Bone marrow (tissue), 2 donors: ENCODE data around the gene CDH4.

Source experiments
- DNase-seq, 2 donors: peaks; one replicate each; lab custom pipeline; 2025; lab: John Stamatoyannopoulos, UW

CDH4 gene

DNA sequence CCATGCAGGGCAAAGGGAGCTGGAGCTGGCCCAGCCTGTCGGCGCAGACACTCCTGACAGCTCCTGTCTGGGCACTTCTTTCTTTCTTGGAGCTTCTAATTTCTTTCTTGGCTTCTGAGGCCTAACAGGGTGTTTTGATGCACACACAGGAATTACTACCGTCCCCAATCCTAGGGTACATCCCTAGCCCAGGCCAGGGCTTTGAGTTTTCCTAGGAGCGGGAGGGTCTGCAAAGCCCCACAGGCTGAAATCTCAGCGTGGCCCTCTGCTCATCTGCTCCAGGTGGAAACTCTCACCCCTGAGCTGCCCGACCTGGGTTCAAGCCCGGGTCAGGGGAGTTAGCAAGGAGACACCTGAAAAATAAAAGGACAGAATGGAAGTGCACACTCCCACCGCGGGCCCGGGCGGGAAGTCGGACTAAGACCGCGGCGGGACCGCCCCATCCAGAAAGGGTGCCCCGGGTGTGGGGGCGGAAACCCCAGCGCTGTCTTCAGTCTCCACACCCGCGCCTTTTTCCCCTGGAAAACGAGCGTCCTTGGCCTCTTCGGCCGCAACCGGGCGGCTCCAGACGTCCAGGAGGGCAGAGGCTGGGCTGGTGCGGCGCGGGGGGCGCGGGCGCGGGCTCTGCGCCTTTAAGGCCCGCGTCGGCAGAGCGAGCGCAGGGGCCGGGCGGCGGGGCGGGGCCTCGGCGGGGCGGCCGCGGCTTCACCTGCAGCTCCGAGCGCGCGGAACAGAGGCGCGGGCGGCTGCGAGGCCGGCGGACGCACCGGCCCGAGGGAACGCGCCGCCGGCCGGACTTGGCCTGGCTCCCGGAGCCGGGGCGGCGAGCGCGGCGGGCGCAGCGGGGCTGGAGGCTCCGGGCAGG lies at the start of gene CDH4:
CDH4 (plus strand) TSS at position 733 of the 865 bp plus-strand sequence.
- no peak for DNase-seq

DNA sequence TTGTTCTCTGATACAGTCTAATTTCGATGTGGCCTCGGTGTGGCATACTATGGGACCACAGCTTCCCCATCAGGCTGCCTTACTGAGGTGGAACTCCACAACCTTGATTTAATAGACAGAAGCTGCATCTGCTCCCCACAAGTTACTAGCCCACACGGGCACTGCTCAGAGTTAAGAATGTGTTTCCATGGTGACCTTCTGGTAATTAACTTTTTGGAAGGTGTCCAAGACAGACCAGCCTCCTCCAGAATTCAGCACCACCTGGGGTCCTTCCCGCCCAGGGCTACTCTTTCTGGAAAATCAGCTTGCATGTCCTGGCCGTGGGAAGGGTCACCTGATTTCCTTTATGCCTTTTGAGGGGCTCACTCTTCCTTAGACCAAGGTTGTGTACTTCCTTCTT lies 48.7 kb upstream of the CDH4 start:
- no peak for DNase-seq

GRCh38 chr20:61204206-61204605 lies 47.9 kb upstream of the CDH4 start:
- DNase-seq: no peak

DNA sequence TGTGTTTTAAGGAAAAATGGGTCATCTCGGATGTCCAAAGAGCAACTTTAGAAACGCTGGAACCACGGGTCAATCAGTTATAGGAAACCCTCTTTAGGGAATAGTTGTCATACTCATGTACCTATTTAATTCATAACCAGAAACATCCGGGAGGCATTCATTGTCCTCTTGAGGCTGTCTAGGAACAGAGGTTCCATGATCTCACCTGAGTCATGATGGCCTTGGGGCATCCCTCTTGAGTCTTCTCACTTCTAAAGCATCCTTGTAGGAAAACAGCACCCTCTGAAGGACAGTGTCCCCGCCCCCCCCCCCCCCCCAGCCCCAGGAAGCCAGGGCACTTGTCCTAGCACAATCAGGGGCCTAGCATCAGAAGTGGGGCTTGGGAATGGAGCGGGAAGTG lies 46.3 kb upstream of the CDH4 start:
- DNase-seq: no peak

- no peak for DNase-seq
Measured at GRCh38 chr20:61210862-61211261, 41.2 kb upstream of the CDH4 start.

DNA sequence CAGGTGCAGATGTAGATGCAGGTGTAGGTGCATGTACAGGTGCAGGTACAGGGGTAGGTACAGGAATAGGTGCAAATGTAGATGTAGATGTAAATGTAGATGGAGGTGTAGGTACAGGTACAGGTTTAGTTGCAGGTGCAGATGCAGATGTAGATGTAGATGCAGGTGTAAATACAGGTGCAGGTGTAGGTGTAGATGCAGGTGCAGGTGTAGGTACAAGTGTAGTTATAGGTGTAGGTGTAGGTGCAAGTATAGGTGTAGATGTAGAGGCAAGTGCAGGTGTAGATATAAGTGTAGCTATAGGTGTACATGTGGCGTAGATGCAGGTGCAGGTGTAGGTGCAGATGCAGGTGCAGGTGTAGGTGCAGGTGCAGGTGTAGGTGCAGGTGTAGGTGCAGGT lies 34.2 kb upstream of the CDH4 start:
- no peak for DNase-seq

- no peak for DNase-seq
Measured at GRCh38 chr20:61219021-61219431, 33.0 kb upstream of the CDH4 start.

GRCh38 chr20:61220131-61220530 lies 31.9 kb upstream of the CDH4 start:
- DNase-seq: no peak

- no peak for DNase-seq
Measured at GRCh38 chr20:61220626-61221325, 31.3 kb upstream of the CDH4 start.

DNA sequence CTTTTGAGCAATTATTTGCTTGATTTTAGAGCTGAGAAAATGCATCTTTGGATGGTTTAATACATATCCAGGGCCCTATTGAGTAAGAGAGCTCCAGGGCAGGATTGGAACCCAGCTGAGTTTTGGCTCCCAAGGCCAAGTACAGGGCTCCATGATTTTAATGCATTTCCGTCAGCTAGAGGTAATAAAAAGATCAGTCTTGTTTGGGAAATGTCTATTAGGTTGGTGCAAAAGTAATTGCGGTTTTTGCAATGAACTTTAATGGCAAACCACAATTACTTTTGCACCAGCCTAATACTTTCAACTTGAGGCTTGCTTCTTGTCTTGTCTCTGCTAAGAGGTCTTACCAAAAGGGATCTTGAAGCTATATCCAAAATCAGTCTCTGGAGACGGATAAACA lies 29.4 kb upstream of the CDH4 start:
- no peak for DNase-seq

DNA sequence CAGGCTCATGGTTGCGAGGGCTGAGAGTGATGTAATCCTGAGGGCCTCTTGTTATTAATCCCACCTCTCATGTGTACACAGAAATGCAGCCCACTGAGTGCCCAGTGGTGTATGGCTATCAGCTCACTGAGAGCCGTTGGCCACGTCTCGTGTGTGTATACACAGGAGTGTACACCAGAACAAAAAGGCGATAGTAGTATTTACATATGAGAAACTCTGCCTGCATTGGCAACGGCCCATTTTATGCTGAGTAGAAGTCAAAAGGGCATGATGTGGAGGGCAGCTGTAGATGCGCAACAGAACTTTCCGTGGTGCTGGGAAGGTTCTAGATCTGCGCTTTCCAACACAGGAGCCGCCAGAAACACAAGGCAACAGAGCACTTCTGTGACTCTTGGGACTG lies 28.9 kb upstream of the CDH4 start:
- no peak for DNase-seq

- DNase-seq: no peak
Measured at GRCh38 chr20:61230166-61230565, 21.9 kb upstream of the CDH4 start.

DNA sequence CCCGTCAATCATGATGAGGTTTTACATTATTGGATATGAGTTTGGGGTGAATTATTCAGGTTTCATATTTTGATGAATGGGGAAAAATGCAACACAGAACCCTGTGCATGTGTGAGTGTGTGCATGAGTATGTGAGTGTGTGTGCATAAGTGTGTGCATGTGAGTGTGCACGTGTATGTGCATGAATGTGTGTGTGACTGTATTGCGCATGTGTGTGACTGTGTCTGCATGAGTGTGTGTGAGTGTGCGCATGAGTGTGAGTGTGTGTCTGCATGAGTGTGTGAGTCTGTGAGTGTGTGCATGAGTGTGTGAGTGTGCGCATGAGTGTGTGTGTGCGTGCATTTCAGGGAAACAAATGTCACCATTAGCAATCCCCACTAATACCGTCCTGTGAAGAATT lies 18.5 kb upstream of the CDH4 start:
- no peak for DNase-seq

- no peak for DNase-seq
Measured at GRCh38 chr20:61234224-61234890, 17.7 kb upstream of the CDH4 start.

DNA sequence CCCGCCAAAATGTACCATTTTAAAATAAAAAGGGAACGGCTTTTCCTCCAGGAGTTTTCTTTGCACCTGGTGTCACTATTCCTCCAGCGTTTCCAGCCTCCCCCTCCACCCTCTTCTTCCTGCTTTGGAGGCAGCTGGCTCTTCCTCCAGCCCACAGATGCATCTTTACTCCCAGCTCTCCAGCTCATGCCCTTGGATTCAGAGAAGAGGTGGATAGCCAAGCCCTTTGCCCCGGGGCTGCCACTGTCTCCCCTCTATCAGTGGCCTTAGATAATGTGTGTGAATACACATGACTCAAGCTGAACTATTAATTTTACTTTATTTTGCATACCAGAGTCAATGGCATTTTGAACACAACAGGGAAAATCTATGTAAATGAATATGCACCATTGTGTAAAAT lies 15.3 kb upstream of the CDH4 start:
- no peak for DNase-seq

DNA sequence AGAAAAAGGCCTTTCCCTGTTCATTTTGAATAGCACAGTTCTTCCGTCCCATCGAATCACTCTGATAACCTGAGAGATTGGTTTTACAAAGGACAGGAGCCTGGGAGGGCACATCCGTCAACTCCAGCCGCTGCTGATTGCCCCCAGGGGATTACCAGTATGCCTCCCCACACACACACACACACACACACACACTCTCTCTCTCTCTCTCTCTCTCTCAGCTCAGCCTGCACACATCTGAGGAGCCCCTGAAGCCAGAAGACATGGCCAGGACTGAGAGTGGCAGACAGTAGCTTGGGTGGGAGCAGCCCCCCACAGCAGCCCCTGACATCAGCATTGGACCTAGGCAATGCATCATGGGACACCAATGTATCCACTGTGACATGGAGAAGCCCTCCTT lies 13.2 kb upstream of the CDH4 start:
- DNase-seq: no peak

DNA sequence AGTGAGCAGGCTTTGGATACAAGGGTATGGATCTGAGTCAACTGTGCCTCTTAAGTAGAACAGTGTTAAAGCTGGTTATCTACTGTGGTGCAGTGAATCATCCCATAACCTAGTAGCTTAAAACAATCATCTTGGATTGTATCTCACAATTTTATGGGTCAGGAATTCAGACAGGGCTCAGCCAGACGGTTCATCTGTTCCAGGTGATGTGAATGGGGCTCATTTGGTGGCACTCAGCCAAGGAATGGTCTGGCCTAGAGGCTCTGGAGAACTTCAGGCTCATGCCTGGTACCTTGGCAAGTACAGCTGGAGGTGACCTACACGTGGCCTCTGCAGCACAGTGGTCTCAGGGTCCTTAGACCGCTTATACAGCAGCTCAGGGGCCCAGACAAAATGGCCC lies 11.2 kb upstream of the CDH4 start:
- DNase-seq: no peak

GRCh38 chr20:61244213-61244612 lies 7.8 kb upstream of the CDH4 start:
- DNase-seq: no peak

- DNase-seq: no peak
Measured at GRCh38 chr20:61246269-61246668, 5.8 kb upstream of the CDH4 start.

GRCh38 chr20:61249626-61250025 lies 2.4 kb upstream of the CDH4 start:
- no peak for DNase-seq

DNA sequence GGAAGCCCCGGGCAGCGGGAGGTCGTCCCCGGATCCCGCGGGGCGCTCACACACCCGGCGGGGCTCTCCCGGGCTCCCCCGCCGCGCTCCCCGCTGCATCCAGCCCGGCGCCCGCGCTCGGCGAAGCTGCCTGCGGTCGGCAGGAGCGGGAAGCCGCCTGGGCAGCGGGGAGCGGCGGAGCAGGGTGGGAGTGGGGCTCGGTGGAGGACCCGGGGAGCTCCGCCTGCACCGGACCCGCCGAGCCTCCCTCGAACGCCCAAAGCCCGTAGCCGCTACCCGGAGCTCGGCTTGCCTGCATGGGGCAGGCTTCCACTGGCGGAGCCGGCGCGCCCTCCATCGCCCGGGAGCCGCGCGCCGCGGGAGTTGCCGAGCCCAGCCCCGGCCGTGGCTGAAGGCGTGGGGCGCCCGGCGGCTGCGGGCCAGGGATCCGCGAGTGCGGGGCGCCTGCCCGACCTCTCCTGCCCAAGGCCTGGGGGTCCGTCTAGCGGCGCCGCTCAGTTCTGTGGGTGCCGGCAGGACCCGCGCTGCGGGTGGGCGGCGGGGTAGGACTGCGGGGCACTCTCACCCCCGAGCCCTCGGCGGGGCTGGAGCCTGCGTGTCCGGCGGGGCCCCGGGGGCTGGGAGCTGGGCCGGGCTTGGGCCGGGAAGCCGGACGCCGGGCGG lies 671 bp downstream of the CDH4 start:
- no peak for DNase-seq

GRCh38 chr20:61253264-61253639 lies 1.2 kb downstream of the CDH4 start:
- DNase-seq: no peak
